Mucosa of rectum (tissue), 2 donors: Measurements from ENCODE around the gene TBC1D9B.

Experiments used
- H3K27ac ChIP-seq, 2 donors: one replicate each; pipeline ENCODE4 v1.7.0; 2013; ENCODE audit warnings: inconsistent platforms in 2 of 2, low read depth in 2 of 2, low read length in 2 of 2
- H3K27me3 ChIP-seq, 2 donors: one replicate each; pipeline ENCODE4 v1.7.0; 2013; ENCODE audit warnings: low read length in 2 of 2; ENCODE audit not compliant: control insufficient read depth in 2 of 2, insufficient read depth in 2 of 2
- H3K36me3 ChIP-seq, 2 donors: one replicate each; pipeline ENCODE4 v1.7.0; 2013; ENCODE audit warnings: low read length in 2 of 2; ENCODE audit not compliant: control insufficient read depth in 2 of 2, insufficient read depth in 2 of 2
- H3K4me1 ChIP-seq, 2 donors: one replicate each; pipeline ENCODE4 v1.7.0; 2013; ENCODE audit warnings: low read length in 2 of 2, mild to moderate bottlenecking in 1 of 2; ENCODE audit not compliant: control insufficient read depth in 2 of 2, insufficient read depth in 2 of 2
- H3K4me3 ChIP-seq, 2 donors: one replicate each; pipeline ENCODE4 v1.7.0; 2013; ENCODE audit warnings: low read length in 2 of 2
- H3K9ac ChIP-seq, 2 donors: one replicate each; pipeline ENCODE4 v1.7.0; 2013; ENCODE audit warnings: low read length in 2 of 2, low read depth in 1 of 2, mild to moderate bottlenecking in 1 of 2
- H3K9me3 ChIP-seq, 2 donors: one replicate each; pipeline ENCODE4 v1.7.0; 2013; ENCODE audit warnings: low read length in 2 of 2; ENCODE audit not compliant: control insufficient read depth in 2 of 2
- donor health status: healthy.
- donor health status: Normal muscosa, but diverticular disease.

The TBC1D9B gene

DNA sequence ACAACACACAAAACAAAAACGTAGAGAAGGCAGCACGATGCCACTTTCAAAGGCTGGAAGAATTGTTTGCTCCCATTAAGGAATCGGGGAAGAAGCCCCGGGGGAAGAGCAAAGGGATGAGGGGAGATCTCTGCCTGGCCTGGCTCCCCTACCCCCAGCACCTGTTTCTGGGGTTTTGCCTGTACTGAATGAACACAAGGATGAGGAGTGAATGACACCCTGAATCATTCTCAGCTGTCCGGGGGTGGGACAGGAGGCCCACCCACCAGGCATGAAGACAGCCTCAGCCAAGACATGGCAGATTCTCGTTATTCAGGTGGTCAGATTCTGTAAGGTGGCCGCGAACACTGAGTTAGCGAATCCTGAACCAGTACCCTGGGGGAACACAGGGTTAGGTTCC, 7.5 kb downstream of the TBC1D9B start:
- Histone ChIP-seq H3K4me1 (no peaks in the 10 kb centered on the region), H3K36me3 (peaks cover 37 to 55% of the 10 kb centered on the region in 2 donors), H3K9ac (no peak overlapping the region)

DNA sequence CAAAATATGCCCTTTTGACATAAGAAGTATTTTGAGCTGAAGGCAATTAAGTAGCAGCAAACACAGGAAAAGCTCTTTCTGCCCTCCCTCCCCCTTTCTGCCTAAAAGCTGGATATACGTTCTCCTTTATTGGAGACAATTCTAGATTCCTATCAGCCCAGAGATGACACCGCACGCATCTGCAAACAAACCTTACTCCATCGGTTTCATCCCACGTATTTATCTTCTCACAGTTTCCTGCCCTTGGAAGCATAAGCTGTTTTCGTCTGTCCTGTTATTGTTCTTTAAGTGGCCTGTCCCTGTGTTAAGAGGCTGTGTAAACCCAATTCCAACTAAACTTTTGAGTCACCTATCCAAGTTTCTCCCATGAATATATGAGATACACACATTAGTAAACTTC, 11.8 kb downstream of the TBC1D9B start:
- H3K9me3 ChIP-seq = no peaks in the 10 kb centered on the region
- no peaks in the 10 kb centered on the region for H3K4me1 ChIP-seq
- no peak overlapping the region for H3K4me3 ChIP-seq
- no peak overlapping the region for H3K27ac ChIP-seq
- H3K9ac ChIP-seq = no peak overlapping the region
- no peaks in the 10 kb centered on the region for H3K27me3 ChIP-seq
- peaks cover 61 to 68% of the 10 kb centered on the region in 2 donors for H3K36me3 ChIP-seq

More for the DNA sequence above, 7.5 kb downstream of the TBC1D9B start:
- H3K27me3 ChIP-seq = no peaks in the 10 kb centered on the region
- H3K27ac ChIP-seq = no peak overlapping the region
- no peaks in the 10 kb centered on the region for H3K9me3 ChIP-seq
- no peak overlapping the region for H3K4me3 ChIP-seq

DNA sequence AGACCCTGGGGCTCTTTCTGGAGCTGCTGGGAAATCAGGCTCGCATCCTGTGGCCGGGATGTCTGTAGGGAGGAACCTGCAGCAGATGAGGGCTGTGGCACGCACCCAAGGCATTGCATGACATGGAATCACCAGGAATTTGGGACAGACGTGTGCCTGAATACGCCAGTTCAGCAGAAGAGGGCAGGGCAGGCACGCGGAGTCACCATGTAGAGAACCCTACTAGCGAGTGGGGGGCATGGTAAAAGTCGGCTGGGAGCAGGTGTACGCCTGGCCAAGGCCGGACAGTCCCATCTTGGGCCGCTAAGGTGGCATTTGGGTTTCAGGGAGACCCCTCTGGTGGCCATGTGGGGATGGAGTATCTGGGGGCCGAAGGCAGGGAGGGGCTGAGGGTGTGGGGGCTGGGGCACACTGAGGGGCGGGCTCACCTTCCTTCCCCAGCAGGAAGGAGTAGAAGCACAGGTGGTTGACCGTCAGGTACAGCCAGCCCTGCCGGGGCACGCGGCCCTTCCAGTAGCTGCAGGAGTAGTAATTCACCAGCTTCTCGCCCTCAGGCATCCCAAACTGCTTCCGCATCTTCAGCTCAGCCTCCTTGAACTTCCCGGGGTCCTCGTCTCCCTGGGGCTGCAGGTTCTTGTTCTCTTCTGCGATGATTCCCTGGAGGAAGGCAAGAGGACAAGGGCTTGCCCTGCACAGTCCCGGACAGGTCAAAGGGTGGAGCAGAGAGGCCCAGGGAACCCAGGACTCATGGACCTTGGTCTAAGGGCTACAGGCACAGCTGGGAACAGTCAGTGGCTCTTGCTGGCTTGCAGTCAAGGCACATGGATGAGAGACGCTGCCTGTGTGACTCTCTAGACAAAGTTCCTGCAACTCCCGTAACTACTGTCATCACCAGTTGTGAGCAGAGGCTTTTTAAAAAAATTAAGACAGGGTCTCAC, 13.5 kb downstream of the TBC1D9B start:
- Histone ChIP-seq H3K4me1 (no peaks in the 10 kb centered on the region), H3K9ac (no peak overlapping the region), H3K36me3 (peaks cover 68 to 74% of the 10 kb centered on the region in 2 donors), H3K9me3 (no peaks in the 10 kb centered on the region), H3K27ac (no peak overlapping the region), H3K27me3 (no peaks in the 10 kb centered on the region), H3K4me3 (no peak overlapping the region)

DNA sequence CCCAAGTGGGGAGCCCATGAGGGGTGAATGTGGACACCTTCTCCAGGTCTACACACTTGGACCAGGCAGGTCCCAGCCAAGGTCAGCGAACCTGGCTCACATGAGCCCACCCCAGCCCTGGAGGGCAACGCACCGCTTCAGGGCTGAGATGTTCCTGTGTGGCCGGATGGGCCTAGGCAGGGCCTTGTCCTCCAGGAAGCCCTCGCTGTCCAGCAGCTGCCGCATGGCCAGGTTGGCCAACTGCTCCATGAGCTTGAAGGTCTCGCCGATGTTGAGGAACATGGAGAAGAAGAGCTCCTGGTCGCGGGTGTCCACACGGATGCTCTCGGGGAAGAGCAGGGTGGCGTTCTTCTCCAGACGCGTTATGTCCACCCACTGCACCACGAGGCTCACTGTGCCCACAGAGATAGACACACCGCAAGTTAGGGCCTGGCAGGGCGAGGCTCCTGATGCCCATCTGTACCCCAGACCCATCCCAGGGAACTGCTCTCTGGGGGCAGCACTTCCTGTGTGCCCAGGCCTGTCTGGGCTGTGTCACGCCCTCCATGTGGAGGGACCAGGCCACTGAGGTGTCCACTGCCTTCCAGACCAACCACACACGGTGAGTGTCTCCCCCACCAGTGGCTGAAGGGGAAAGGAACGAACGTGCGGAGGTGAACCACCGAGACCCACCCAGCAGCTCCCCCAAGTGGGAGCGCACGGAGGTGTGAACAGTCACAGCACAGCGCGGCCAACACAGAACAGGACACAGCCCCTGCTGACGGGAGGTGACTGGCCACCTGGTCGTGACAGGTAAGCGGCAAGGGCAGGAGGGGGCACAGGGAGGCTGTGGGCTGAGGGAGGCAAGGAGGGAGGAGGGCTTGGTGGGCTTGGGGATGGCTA, 14.4 kb downstream of the TBC1D9B start:
- Histone ChIP-seq H3K27me3 (no peaks in the 10 kb centered on the region), H3K9me3 (no peaks in the 10 kb centered on the region), H3K9ac (no peak overlapping the region), H3K4me3 (no peak overlapping the region), H3K36me3 (peaks cover 68 to 75% of the 10 kb centered on the region in 2 donors), H3K4me1 (no peaks in the 10 kb centered on the region), H3K27ac (no peak overlapping the region)

DNA sequence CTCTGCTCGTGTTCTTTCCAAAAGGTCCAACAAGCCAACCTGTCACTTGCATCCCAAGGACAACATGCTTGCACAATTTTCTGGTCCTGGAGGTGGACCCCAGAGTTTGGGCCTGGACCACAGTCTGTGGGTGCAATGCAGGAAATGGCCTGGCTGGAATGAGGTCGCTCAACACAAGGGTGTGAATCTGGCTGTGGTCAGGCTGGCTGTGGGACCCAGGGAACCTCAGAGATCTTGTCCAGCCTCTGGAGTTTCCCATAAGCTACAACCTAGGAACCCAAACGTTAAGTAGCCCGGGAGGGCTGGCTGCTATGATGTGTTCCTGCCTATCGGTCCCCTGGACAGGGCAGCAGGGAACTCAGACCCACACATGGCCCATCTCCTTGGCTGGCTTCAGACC, 15.4 kb downstream of the TBC1D9B start:
- H3K36me3 ChIP-seq = peaks cover 68 to 80% of the 10 kb centered on the region in 2 donors
- H3K27me3 ChIP-seq = no peaks in the 10 kb centered on the region
- no peaks in the 10 kb centered on the region for H3K9me3 ChIP-seq
- no peak overlapping the region for H3K9ac ChIP-seq
- H3K27ac ChIP-seq = no peak overlapping the region
- no peak overlapping the region for H3K4me3 ChIP-seq
- no peaks in the 10 kb centered on the region for H3K4me1 ChIP-seq

DNA sequence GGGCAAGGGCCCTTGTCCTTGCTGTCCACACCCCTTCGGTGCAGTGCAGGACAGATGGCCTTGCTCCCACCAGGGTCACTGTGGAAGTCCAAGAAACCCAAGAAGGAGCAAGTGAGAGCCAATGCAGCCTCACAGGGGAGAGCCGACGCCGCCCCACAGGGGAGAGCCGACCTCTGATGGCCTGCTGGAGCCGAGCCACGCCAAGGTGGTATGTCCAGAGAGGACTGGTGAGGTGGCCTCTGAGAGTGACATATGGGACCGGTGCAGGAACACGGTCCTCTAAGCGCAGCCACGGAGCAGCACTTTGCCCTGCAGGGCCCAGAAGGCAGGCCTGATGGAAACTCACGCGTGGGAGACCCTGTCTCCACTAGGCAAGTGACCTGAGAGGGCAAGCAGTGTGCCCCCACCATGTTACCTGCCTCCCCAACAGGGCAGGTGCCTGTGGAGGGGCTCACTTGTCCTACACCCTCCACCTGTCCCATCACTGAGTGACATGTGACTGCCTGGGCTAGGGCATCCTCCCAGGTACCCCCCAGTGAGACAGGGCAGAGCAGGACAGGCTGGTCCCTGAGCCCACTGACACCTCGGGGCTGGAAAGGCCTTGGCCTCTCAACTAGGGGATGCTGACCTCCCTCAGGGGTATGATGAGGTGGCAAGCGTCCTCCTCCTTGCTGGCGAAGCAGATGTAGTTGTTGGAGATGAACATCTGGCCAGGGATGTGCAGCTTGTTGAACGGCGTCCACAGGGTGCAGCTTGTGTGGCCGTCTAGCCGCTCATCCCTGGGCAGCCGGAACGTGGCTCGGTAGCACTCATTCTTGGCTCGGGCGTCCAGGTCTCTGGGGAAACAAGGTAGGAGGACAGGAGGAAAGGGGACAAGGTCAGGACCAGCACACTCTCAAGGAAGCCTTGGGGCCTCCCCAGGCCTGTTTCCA, 16.7 kb downstream of the TBC1D9B start:
- H3K4me3 ChIP-seq = no peak overlapping the region
- H3K27me3 ChIP-seq = no peaks in the 10 kb centered on the region
- H3K9ac ChIP-seq = no peak overlapping the region
- no peaks in the 10 kb centered on the region for H3K9me3 ChIP-seq
- peaks cover 77 to 84% of the 10 kb centered on the region in 2 donors for H3K36me3 ChIP-seq
- H3K27ac ChIP-seq = no peak overlapping the region
- H3K4me1 ChIP-seq = no peaks in the 10 kb centered on the region

DNA sequence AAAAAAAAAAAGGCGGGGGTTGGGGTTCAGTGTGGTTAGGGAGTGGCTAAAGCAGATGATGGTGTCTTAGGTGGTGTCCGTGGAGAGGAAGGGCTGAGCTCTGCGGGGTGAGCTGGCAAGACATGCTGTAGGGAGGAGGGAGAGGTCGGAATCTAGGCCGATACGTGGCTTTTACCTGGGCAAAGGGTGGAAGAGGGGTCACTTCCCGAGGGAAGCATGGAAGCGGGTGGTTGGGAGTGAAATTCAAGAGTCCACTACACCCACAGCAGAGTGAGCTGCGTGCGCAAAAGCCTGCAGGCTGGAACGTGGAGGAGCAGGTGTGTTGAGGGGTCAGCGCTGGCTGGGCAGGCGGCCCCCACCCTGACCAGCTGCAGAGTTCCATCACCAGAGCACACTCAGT, 17.8 kb downstream of the TBC1D9B start:
- H3K27me3 ChIP-seq = no peaks in the 10 kb centered on the region
- H3K4me3 ChIP-seq = no peak overlapping the region
- no peak overlapping the region for H3K27ac ChIP-seq
- no peaks in the 10 kb centered on the region for H3K9me3 ChIP-seq
- H3K4me1 ChIP-seq = no peaks in the 10 kb centered on the region
- H3K36me3 ChIP-seq = peaks cover 76 to 87% of the 10 kb centered on the region in 2 donors
- no peak overlapping the region for H3K9ac ChIP-seq

DNA sequence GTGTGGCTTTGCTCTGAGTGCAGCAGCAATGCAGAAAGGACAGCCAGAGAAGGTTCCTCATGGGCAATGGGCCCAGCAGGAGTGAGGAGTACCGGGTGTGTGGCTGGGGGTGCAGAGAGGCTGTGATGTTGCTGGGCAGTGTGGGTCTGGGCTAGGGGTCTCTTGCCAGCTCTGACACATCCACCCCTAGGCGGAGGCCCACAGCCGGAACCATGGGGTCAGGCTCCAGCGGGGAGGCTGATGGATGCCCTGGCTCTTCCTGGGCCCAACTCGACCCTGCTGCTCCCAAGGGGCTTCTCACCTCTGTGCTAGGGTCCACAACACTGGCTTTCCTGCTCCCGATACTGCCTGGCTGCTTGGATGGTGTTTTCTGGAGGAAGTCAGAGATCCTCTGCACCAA, 19.9 kb downstream of the TBC1D9B start:
- Histone ChIP-seq H3K9ac (no peak overlapping the region), H3K27ac (no peak overlapping the region), H3K4me3 (no peak overlapping the region), H3K36me3 (peaks cover 73 to 83% of the 10 kb centered on the region in 2 donors), H3K4me1 (no peaks in the 10 kb centered on the region), H3K27me3 (no peaks in the 10 kb centered on the region), H3K9me3 (peaks cover 0 to 4% of the 10 kb centered on the region in 2 donors)

DNA sequence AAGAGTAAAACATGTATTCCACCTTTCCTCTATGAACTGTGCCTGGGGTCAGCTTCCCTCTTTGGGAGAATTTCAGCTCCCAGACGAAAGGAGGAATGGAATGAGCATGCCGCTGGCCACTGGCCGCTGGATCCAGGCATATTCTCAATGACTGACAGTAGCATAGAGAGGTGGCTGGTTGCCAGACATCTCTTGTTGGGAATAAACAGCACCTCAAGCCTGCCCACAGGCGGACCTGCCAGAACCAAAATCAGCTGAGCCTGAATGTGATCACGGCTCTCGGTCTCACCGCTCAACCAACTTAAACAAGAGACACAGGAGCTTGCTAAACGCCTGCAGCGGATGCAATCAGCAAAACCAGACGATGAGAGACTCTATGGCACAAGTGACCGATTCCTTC, 20.6 kb downstream of the TBC1D9B start:
- H3K9ac ChIP-seq = no peak overlapping the region
- H3K9me3 ChIP-seq = peaks cover 0 to 4% of the 10 kb centered on the region in 2 donors
- H3K27ac ChIP-seq = no peak overlapping the region
- H3K4me1 ChIP-seq = no peaks in the 10 kb centered on the region
- no peaks in the 10 kb centered on the region for H3K27me3 ChIP-seq
- no peak overlapping the region for H3K4me3 ChIP-seq
- H3K36me3 ChIP-seq = peaks cover 66 to 82% of the 10 kb centered on the region in 2 donors
